Measurements from ENCODE around the gene CLCNKA.
A peak's percentile ranks its signal among the peaks of the same experiment; 100 is the strongest.
"Not testable (repeated sequence)": the region's sequence is repeated elsewhere in the genome, so short reads cannot be mapped to it uniquely, and the experiment has no call there.

The CLCNKA gene

DNA sequence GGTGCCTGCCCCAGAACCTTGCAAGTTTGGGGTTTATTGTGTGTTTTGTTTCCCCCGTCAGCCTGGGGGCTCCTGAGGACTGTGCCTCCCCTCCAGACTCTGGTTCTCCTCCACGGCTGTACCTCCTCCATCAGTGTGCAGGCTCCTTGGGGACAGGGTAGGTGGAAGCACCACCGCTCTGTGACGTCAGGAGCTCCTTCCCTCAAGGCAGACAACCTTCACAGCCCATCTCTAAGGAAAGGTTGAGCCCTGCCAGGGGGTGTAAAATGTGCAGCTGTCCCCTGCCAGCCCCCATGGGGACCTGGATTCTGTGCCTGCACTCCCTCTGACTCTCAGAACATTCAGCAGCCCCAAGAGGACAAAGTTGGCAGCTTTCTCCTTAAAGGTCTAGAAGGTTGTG, 3.5 kb upstream of the CLCNKA start:
- no peak for DNase-seq

DNA sequence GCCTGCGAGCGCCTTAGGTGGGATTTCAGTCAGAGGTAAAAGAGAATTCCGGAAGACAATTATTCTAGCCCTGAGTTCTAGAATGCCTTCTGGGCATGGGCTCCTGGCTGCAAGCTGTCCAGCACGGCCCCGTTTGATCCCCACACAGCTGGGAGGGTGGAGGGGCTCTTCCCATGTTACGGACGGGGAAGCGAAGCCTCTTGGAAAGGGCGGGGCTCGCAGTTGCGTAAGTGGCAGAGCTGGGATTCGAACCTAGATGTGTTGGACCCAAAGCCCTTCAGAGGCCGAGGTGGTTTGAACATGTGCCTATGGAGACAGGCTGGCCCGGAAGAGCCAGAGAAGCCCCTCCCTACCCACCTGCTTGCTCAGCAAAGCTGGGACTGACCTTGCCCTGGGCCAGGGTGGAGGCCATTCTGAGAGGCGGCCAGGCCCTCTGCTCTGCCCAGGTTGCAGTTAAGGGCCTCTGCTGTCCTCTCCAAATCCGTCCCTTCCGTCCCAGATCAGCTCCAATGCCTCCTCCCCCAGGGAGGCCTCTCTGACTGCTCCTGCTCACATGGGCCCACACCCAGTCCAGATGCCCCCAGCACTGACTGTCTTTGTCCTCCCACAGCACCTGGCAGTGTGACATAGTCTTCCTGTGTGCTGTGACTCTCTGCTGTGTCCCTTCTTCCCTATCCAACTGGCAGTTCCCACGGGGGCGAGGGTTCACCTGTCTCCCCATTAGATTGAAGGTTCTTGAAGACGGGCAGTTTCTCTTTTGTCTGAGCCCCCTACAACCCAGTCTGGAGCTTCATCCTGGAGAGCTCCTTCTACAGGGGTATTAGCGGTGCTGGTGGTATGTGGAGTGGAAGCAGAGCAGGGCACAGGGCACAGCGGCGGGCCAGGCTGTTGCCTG, 2.8 kb upstream of the CLCNKA start:
- DNase-seq, result no peak

DNA sequence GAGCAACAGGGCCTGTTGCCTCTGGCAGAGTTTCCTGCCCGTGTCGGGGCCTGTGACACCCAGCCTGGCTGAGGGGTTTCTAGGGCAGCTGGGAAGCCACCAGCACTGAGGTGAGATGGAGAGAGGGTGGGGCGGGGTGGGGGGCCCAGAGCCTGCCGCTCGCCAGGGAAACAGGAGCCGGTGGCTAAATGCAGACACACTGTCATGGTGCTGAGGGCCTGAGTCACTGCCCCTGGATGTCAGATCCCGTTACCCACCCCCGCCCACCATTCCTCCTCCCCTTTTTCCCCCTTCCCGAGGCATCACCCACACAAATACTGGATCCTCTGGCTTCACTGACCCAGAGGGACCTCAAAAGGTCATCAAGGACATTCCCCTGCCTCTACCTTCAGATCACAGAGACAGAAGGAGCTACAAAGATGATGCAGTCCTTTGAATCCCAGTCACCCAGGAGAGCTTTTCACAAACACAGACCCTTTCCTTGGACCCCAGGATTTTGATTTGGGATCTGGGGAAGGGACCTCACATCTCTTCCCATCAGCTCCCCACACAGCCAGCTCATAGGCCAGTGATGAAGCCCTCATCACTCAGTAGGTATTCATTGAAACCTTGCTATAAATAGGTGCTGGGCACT, 2.1 kb upstream of the CLCNKA start:
- no peak for DNase-seq

DNA sequence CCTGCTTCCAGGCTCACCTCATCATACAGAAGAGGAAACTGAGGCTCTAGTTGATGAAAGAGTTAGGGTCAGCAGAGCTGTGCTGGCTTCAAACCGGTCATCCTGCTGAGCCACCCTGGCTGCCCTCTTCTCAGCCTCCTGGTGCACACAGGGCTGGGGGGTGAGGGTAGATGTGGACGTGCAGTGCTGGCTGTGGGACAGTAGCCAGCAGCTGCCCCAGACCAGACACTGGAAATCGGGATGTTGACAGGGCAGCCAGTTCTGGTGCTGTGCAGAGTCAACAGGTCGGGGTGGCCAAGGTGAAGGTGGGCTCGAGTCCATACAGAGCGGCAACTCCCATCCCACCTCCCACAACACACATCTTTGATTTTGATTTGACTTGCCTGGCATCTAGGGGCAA, 1.5 kb upstream of the CLCNKA start:
- no peak for DNase-seq

DNA sequence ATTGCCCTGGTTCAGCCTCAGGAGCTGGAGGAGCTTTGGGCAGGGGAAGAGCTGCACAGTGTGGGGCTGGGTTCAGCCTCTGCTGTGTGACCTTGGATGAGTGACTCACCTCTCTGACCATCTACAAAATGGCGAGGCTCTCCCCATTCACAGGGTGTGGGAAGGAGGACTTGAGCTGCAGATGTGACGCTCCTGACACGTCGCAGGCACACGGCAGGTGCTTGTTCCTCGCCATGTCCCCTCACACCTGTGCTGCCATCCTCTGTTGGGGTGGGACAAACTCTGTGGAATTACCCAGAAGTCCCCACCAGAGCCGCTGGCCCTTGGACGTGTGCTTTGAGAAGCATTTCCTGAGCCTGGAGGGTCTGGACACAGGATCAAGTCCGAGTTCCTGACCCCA, 958 bp upstream of the CLCNKA start:
- not testable (repeated sequence) for DNase-seq

DNA sequence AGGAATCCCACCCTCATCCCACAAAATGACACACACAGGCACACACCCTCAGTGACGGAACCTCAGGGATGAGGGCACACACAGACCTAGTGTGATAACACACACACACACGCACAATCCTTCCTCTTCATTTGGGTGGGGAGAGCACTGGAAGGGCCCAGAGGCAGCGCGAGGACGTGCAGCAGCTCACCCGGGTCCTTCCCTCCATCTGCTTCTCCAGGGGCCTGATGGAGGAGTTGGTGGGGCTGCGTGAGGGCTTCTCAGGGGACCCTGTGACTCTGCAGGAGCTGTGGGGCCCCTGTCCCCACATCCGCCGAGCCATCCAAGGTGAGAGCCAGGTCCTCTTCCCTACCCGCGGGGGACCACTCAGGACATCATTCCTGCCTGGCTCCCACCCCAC, 557 bp downstream of the CLCNKA start:
- DNase-seq, result no peak

DNA sequence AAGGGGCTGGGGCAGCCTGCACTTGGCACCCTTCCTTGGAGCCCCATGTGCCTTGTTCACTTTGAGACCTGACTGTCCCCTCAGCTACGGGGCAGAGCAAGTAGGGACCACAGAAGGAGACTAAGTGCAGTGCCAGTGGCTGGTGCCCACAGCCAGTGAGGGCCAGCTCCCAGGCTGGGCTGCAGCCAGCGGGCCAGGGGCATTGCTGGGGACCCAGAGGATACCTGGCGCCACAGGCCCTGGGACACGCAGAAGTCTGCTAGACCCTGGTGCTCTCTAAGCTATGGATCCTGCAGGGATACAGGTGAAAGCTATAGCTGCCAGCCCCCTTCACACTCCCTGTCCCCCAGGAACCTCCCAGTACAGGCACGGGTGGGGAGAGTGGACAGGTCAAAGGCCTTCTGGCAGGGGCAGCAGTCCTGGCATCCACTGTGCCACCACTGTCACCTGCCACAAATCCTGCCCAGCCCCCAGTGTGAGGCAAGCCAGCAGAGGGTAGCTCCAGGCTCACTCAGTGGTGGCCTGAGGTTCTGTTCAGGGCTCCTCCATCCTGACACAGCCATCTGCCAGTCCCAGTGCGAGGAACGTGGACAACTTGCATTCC, 1.3 kb downstream of the CLCNKA start:
- no peak for DNase-seq

DNA sequence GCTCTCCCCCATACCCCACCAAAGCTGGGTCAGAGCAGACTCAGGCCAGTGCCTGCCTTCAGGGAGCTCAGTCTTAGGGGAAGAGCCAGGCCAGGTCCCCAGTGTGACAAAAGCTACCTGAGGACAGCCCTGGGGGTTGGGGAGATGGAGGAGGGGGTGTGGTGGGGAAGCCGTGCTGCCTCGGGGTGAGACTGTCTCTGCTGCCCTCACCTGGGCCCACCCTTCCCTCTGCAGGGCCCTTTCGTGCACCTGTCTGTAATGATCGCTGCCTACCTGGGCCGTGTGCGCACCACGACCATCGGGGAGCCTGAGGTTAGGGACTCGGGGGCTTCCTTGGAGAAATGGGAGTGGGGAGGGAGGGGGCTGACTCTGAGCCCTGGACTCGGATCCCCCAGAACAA, 4.5 kb downstream of the CLCNKA start:
- not testable (repeated sequence) for DNase-seq

DNA sequence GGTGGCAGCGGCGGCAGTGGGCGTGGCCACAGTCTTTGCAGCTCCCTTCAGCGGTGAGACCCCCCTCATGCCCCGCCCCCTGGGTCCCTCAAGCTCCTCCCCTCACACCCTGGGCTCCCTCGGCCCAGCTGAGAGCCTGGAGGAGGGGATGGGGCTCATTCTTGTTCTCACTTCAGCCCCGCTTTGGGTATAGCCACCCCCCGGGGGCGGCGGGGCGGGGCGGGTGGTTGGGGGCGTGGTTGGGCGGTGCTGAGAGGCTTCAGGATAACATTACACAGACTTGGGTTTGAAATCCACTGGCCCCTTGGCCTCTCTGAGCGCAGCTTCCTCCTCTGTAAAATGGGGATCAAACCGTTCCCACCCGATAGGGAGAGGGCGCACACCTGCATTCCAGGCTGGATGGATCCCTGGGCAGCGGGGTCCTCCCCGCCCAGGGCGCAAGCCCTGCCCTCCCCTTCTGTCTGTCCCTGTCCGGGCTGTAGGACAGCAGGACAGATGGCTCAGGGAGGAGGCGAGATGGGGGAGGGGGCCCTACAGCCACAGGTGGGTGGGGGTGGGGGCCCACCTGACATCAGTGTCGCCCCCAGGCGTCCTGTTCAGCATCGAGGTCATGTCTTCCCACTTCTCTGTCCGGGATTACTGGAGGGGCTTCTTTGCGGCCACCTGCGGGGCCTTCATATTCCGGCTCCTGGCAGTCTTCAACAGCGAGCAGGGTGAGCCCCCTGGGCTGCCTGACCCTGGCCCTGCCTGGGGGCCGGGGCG, 5.1 kb downstream of the CLCNKA start:
- DNase-seq, result peak in 1 of 2 experiments; percentile 18

DNA sequence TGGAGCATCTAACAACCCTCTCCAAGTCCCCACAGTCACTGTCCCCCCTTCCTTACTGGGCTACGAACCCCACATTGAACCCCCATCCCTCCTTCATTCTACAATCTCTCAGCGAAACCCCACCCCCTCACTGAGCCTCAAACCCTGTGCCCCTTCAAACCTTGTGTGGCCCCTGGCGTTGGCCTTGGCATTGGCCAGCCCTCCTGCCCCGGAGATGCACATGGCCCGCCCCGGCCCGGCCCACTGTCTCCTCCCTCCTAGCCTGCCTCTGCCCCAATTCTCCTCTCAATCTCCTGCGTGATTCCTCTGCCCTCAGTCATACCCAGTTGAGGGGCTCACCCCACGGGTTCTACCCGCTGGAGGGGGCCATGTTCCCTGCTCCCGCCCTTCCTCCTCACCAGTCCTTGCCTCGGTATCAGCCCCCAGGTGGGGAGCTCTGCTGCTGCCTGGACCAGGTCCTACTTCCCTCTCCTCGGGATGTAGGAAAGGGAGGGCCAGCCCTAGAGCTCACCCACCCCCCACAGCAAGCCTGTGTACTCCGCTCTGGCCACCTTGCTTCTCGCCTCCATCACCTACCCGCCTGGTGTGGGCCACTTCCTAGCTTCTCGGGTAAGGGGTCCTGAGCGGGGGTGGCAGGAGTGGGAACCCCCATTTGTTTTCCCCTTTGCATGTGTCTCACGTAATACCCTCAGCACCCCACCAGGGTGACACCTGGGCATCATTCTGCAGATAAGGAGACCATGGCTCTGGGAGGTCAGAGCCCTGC, 6.6 kb downstream of the CLCNKA start:
- no peak for DNase-seq

DNA sequence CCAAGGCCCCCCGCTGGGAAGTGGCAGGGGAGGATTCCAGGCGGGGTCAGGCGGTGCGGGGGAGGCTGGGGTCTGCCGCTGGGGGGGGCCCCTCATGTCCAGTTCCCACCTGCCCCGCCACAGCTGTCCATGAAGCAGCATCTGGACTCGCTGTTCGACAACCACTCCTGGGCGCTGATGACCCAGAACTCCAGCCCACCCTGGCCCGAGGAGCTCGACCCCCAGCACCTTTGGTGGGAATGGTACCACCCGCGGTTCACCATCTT, 7.1 kb downstream of the CLCNKA start:
- DNase-seq, result not testable (repeated sequence)

DNA sequence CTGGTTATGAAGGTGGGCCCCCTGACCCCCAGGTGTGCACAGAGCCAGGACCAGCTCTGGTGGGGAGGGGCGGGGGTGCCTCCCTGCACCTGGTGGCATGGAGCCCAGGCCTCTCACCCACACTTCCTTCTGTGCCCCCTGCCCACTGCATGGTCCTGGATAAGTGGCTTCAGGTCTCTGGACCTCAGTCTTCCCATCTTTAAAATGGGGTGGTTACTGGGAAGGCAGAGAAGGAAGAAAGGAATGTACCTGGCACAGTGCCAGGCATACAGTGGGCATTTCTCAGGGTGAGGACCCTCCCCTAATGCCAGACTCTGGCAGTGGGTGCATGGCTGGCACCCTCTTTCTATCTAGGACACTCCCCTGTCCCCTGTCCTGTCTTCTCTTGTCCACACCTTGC, 7.5 kb downstream of the CLCNKA start:
- DNase-seq, result no peak

DNA sequence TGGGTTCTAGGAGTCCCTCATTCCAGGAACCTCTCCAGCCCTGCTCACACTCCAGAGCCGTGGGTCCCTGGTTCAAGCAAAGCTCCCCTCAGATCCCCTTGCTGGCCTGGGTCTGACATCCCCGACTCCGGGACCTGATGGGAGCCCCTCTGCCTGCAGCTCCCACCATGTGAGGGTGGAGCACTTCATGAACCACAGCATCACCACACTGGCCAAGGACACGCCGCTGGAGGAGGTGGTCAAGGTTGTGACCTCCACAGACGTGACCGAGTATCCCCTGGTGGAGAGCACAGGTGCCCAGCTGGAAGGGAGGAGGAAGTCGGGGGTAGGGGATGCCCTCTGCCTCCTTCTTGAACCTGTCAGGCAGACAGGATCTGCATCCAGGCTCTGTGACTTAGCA, 9.7 kb downstream of the CLCNKA start:
- DNase-seq, result no peak

DNA sequence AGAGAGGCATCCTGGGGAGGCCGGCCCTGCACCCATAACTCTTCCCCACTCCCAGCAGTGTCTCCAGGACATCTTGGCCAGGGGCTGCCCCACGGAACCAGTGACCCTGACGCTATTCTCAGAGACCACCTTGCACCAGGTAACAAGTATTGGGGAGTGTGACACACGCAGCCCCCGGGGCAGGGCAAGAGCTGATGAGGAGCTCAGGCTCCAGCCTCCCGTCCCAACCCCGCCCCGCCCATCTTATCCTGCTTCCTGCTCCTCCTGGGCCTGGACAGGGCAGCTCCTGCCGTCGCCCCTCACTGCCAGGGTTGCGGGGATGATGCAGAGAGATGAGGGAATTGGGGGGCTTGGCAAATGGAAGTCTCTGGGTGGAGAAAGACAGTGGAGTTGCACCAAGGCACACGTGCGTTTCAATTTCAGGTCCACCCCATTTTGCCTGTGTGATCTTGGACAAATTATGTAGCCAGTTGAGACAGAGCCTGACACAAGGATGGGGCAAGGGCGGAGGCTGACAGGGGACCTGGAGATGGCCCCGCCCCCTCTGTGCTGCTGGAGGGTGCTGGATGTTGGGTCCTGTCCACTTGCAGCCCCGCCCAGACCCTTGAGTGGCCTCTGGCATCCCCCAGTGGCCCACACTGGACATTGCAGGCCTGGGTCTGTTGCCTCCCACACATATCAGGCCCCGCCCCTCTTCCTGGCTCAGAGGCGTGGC, 10.7 kb downstream of the CLCNKA start:
- DNase-seq, result peak; percentile 34 to 75

DNA sequence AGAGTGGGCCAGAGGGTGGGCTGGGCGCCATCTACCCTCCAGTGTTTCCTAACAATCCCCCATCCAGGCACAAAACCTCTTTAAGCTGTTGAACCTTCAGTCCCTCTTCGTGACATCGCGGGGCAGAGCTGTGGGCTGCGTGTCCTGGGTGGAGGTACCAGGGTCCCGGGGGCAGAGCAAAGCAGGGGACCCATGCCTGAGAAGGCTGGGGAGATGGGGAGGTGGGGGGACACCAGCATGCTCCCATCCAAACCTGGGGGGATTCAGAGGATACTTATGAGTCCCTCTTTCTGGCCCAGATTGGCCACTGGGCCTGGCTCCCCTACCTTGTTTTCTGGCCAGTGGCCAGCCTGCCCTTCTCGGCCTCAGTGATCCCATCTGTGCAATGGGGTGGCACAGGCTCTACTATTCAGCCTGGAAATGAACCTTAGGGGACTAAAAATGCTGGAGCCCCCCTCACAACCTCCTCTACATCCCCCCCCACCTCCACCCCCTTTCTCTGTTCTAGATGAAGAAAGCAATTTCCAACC, 11.3 kb downstream of the CLCNKA start:
- not testable (repeated sequence) for DNase-seq

DNA sequence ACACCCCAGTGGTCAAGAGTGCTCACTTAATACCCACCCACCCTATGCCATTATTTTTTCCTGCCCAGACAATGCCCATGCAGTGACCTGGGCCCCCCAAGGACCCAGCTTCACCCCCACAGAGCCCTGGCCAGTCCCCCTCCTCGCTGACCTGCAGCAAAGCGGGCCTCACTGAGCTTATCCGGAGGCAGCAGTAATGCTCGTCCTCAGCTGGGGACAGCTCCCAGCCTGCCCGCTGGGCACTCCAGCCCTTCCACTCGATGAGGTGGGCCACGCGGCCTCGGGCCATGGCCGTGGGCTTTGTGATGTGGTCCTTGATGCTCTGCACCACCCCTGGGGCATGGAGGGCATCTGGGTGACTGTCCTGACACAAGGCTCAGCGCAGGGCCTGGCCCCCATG, 14.6 kb downstream of the CLCNKA start:
- DNase-seq, result not testable (repeated sequence)

DNA sequence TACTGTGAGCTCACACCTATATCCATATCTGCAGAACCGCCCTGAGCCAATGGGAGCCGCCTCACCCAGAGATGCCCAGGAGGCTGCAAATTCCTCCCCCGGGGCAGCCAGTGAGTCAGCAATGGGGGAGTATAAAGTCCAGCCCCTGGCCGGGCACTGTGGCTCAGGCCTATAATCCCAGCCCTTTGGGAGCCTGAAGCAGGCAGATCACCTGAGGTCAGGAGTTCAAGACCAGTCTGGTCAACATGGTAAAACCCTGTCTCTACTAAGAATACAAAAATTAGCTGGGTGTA, 16.7 kb downstream of the CLCNKA start:
- DNase-seq, result no peak

DNA sequence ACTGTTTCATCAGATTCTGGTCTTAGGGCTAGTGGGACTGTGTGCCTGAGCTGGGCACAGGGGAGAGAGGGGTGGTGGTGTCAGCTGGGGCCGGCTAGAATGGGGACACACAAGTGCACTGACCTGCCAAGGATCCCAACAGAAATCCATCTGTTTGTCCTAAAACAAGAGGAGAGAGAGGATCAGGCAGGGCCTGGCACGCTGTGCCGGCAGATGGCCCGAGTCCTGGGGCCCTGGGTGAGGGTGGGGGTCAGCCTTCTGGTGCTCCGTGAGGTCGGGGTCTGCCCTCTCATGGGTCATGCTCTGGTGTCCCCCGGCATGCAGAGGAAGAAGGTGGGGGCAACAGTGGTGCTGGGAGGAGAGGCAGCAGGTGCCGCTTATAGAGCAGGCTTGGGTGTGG, 18.0 kb downstream of the CLCNKA start:
- DNase-seq, result peak in 1 of 2 experiments; percentile 50

DNA sequence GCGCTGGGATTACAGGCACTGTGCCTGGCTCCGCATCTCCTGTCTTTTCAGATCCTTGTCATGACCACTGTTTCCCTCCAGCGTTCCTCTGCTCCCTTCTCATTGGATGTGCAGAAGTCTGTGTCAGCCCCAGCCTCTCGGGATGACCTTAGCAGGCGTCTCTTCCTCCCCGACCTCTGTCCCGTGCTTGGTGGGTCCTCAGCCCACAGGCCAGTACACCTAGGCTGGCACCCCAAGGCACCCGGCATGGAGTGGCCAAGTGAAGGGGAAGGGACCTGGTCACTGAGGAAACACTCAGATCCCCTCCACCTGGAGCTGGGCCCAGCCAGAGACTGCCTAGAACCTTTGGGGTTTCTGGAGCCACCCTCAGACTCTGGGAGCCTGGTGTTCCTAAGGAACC, 19.4 kb downstream of the CLCNKA start:
- DNase-seq, result no peak

DNA sequence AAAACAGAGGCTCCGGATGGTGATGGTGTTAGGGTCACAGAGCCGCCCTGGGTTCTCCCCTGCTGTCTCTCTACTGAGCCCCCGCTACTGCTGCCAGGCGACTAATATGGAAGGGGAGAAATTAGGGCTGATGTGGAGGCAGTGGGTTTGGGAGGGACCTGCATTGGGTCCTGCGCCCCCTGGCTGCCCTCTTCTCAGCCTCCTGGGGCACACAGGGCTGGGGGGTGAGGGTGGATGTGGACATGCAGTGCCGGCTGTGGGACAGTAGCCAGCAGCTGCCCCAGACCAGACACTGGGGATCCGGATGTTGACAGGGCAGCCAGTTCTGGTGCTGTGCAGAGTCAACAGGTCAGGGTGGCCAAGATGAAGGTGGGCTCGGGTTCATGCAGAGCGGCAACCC, 20.3 kb downstream of the CLCNKA start:
- no peak for DNase-seq

DNA sequence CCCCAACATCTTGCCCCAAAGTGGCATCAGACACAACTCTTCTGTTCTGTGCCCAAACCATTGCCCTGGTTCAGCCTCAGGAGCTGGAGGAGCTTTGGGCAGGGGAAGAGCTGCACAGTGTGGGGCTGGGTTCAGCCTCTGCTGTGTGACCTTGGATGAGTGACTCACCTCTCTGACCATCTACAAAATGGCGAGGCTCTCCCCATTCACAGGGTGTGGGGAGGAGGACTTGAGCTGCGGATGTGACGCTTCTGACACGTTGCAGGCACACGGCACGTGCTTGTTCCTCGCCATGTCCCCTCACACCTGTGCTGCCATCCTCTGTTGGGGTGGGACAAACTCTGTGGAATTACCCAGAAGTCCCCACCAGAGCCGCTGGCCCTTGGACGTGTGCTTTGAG, 20.8 kb downstream of the CLCNKA start:
- not testable (repeated sequence) for DNase-seq

DNA sequence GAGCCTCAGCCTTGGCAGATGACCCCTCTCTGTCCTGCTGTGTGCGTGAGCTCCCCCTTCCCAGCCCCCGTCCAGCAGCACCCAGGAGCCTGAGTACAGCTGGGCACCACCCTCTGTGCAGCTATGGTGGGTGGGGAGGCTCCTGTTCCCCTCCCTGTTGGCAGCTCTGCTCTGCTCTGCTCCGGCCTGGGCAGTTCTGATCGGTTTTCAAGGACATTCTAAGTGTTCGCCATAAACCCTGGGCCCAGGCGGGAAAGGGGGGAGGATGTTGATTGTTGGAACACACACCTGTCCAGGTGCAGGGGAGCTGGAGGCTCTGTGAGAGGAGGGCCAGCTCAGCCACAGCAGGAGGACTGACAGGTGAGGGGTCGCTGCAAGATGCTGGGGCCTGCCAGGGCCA, 21.7 kb downstream of the CLCNKA start, which contains the start of gene CLCNKB:
Gene CLCNKB, plus strand, starts transcription at position 262 of the 400 bp plus-strand sequence. CDS start 711 bp downstream, outside the sequence.
- no peak for DNase-seq
